Suprapubic skin (tissue), 4 donors: Measurements from ENCODE around the gene FGF19. TPM values are rescaled to one million over a fixed set of nuclear protein-coding genes. Genes with fewer than 3 reads are reported as not detected.

Experiments used
- DNase-seq, 2 donors: peaks; one replicate each; pipeline ENCODE4 v3.0.0-alpha.2; 2019; ENCODE audit warnings: low spot score in 2 of 2
- H3K27ac ChIP-seq: fragments of 200-600 bp; sonication (generic); one replicate; pipeline ENCODE4 v1.5.1; 2019
- H3K27me3 ChIP-seq: fragments of 200-600 bp; sonication (generic); one replicate; pipeline ENCODE4 v1.5.1; 2019
- H3K36me3 ChIP-seq: fragments of 200-600 bp; sonication (generic); one replicate; pipeline ENCODE4 v1.5.1; 2019
- H3K4me1 ChIP-seq: fragments of 200-600 bp; sonication (generic); one replicate; pipeline ENCODE4 v1.5.1; 2019
- H3K4me3 ChIP-seq: fragments of 200-600 bp; sonication (generic); one replicate; pipeline ENCODE4 v1.5.1; 2019; ENCODE audit warnings: mild to moderate bottlenecking
- H3K9me3 ChIP-seq: fragments of 200-600 bp; sonication (generic); one replicate; pipeline ENCODE4 v1.5.1; 2019
- CTCF ChIP-seq, 2 donors: fragments of 200-600 bp in 1 of 2; fragments of 450-650 bp in 1 of 2; sonication (generic) in 1 of 2; IDR thresholded peaks; one replicate each; pipeline ENCODE4 v1.5.1; 2016 to 2019; ENCODE audit warnings: antibody characterized with exemption in 2 of 2, mild to moderate bottlenecking in 1 of 2, moderate library complexity in 1 of 2
- EP300 ChIP-seq: sonication (generic); formaldehyde crosslinking; IDR thresholded peaks from one replicate; pipeline ENCODE4 v1.6.1; 2017; ENCODE audit warnings: antibody characterized with exemption
- POLR2A ChIP-seq, 2 donors: fragments of 450-650 bp; IDR thresholded peaks; one replicate each; pipeline ENCODE4 v1.6.1; 2017; ENCODE audit warnings: antibody characterized with exemption in 2 of 2, mild to moderate bottlenecking in 2 of 2, moderate library complexity in 2 of 2
- POLR2AphosphoS5 ChIP-seq, 3 donors: sonication (generic); formaldehyde crosslinking; IDR thresholded peaks; one replicate each; pipeline ENCODE4 v1.6.1; 2017; ENCODE audit warnings: antibody characterized with exemption in 3 of 3
- WGBS: methylation state at CpG from one replicate; pipeline ENCODE4 v1.1.5; 2018; 5-methylcytosine and 5-hydroxymethylcytosine counted together
- total RNA-seq, 4 donors: library from RNA; depleted of rRNA; stranded (reverse); fragments of >200 nt; gene quantifications; one replicate each; pipeline ENCODE4 v1.1.0, GENCODE V29; 2016

FGF19 gene
- total RNA-seq, 4 donors from 2014 or later = not detected

- DNase-seq = no peak
- H3K36me3 ChIP-seq = no peaks in the 10 kb centered on the region
- no peak overlapping the region for H3K27ac ChIP-seq
- peaks cover 41% of the 10 kb centered on the region for H3K4me1 ChIP-seq
- peak overlapping the region; percentile 22 for H3K4me3 ChIP-seq
- peaks cover 76% of the 10 kb centered on the region for H3K27me3 ChIP-seq
- H3K9me3 ChIP-seq = no peaks in the 10 kb centered on the region
- 12% methylated on average over 57 of the region's 63 CpGs for WGBS
- TF ChIP-seq POLR2AphosphoS5 (IDR thresholded peaks at IDR 0.05) = no peak
- no peak for TF ChIP-seq EP300
- TF ChIP-seq CTCF (IDR thresholded peaks at IDR 0.05) = peak in 1 of 2 donors; percentile 56
- no peak for TF ChIP-seq POLR2A (IDR thresholded peaks at IDR 0.05)
Measured at GRCh38 chr11:69704508-69705253, 859 bp upstream of the FGF19 start.

DNA sequence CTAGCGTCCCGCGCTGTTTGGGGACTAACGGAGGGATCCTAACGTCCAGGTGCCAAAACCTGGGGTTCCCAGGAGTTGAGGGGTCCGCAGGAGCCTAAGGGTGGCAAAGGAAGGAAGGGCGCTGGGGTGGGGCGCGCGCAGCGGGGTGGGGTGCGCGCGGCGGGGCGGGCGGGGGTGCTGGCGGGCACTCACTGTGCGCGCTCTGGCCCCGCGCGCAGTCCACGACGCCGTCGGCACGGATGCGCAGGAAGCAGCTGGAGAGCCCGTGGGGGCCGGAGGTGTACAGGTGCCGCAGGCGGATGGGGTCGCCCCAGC, 412 bp downstream of the FGF19 start:
- no peaks in the 10 kb centered on the region for H3K9me3 ChIP-seq
- TF ChIP-seq CTCF (IDR thresholded peaks at IDR 0.05) (no peak), EP300 (no peak), POLR2A (IDR thresholded peaks at IDR 0.05) (no peak)
- H3K36me3 ChIP-seq = no peaks in the 10 kb centered on the region
- H3K4me1 ChIP-seq = peaks cover 41% of the 10 kb centered on the region
- H3K27me3 ChIP-seq = peaks cover 73% of the 10 kb centered on the region
- no peak overlapping the region for H3K27ac ChIP-seq
- DNase-seq = no peak
- no CpG with 5 or more reads among the region's 34 CpGs for WGBS
- peak overlapping the region; percentile 22 for H3K4me3 ChIP-seq

DNA sequence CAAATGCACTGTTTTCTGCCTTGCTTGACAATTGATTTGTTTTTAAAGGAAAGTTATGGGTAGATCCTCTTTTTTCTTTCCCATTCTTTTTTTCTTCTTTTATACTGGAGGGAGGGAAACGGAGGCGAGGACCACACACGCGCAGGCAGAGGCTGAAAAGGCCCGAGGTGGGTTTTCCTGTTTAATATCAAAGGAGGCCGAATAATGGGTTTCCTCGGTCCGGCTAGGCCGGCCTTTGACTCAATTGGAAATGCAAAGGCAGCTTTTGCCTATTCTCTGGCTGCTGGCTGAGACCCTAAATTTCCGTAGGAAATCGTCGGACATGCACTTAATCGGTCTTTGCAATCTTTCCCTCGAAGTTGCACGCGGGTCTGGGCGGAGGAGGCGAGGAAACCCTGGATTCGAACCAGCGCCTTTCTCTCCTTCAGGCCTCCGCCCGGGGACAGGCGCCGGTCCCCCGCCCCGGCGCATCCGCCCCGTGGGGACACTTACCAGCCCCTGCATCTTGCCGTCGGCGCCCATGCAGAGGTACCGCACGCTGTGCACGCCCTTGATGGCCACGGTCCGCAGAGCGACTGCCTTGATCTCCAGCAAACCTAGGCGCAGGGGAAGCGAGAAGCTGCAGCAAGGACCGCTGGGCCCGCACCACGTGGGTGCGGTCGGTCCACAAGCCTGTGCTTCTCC, 911 bp downstream of the FGF19 start:
- TF ChIP-seq EP300 (no peak), POLR2A (IDR thresholded peaks at IDR 0.05) (no peak), POLR2AphosphoS5 (IDR thresholded peaks at IDR 0.05) (no peak), CTCF (IDR thresholded peaks at IDR 0.05) (no peak)
- Histone ChIP-seq H3K9me3 (no peaks in the 10 kb centered on the region), H3K36me3 (no peaks in the 10 kb centered on the region), H3K27me3 (peaks cover 74% of the 10 kb centered on the region), H3K4me1 (peaks cover 41% of the 10 kb centered on the region), H3K27ac (no peak overlapping the region), H3K4me3 (no peak overlapping the region)
- 15% methylated on average over 18 of the region's 45 CpGs for WGBS
- no peak for DNase-seq

DNA sequence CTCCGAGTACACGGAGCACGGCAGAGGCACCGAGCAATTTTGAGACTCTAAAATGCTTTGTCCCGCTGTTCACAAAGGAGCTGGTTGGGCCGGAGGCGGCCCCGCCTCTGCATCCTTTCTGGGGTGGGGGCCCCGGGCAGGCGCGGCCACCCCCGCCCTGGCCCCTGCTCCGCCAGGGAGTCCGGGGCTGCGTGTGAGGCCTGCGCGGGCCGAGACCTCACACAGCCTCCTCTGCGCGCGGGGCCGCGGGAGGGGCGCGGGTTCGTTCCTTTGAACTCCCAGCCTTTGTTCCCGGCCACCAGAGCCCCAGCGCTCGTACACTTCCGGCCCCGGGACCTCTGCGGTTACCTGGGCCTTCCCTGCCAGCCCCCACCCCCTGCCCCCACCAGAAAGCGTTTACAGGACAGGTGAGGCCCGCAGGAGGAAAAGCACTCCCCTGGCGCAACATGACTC, 1.6 kb downstream of the FGF19 start:
- peaks cover 41% of the 10 kb centered on the region for H3K4me1 ChIP-seq
- no peaks in the 10 kb centered on the region for H3K9me3 ChIP-seq
- TF ChIP-seq POLR2A (IDR thresholded peaks at IDR 0.05) (no peak), POLR2AphosphoS5 (IDR thresholded peaks at IDR 0.05) (no peak), CTCF (IDR thresholded peaks at IDR 0.05) (no peak), EP300 (no peak)
- H3K36me3 ChIP-seq = no peaks in the 10 kb centered on the region
- H3K4me3 ChIP-seq = no peak overlapping the region
- no peak for DNase-seq
- peaks cover 80% of the 10 kb centered on the region for H3K27me3 ChIP-seq
- H3K27ac ChIP-seq = no peak overlapping the region
- whole genome bisulfite sequencing = 8% methylated on average over 22 of the region's 35 CpGs
